NCI-H128 (cell line): ENCODE results near the gene IREB2.
"Not testable (repeated sequence)": the region's sequence is repeated elsewhere in the genome, so short reads cannot be mapped to it uniquely, and the experiment has no call there.

ENCODE experiments used
- DNase-seq: peaks from one replicate; lab custom pipeline; 2025; ENCODE audit not compliant: unreplicated experiment; lab: John Stamatoyannopoulos, UW

The IREB2 gene

GRCh38 chr15:78437762-78438618 lies at the start of gene IREB2:
Gene IREB2 (plus strand): TSS chr15:78438216. CDS start chr15:78438338, 122 bp downstream.
- DNase-seq: peak; percentile 95

GRCh38 chr15:78388865-78389264 lies 49.2 kb upstream of the IREB2 start:
- no peak for DNase-seq

- no peak for DNase-seq
These were observed 48.7 kb upstream of the IREB2 start for GRCh38 chr15:78389322-78389721.

- DNase-seq: no peak
These were observed 48.3 kb upstream of the IREB2 start for GRCh38 chr15:78389738-78390137.

GRCh38 chr15:78390242-78390641 lies 47.8 kb upstream of the IREB2 start:
- DNase-seq: no peak

- DNase-seq: no peak
These were observed 47.2 kb upstream of the IREB2 start for GRCh38 chr15:78390826-78391225.

GRCh38 chr15:78391781-78392180 lies 46.2 kb upstream of the IREB2 start:
- no peak for DNase-seq

- DNase-seq: peak; percentile 11
These were observed 45.6 kb upstream of the IREB2 start for GRCh38 chr15:78392430-78392829.

GRCh38 chr15:78393137-78393536 lies 44.9 kb upstream of the IREB2 start:
- DNase-seq: no peak

GRCh38 chr15:78394026-78394425 lies 44.0 kb upstream of the IREB2 start:
- no peak for DNase-seq

GRCh38 chr15:78394981-78395616 lies 42.9 kb upstream of the IREB2 start:
- DNase-seq: no peak

- no peak for DNase-seq
These were observed 41.7 kb upstream of the IREB2 start for GRCh38 chr15:78396186-78396814.

- DNase-seq: no peak
These were observed 41.0 kb upstream of the IREB2 start for GRCh38 chr15:78396976-78397375.

- no peak for DNase-seq
These were observed 40.6 kb upstream of the IREB2 start for GRCh38 chr15:78397382-78397781.

GRCh38 chr15:78398076-78398825 lies 39.8 kb upstream of the IREB2 start:
- no peak for DNase-seq

GRCh38 chr15:78399091-78399490 lies 38.9 kb upstream of the IREB2 start:
- DNase-seq: no peak

- DNase-seq: no peak
These were observed 35.9 kb upstream of the IREB2 start for GRCh38 chr15:78402061-78402610.

- no peak for DNase-seq
These were observed 33.9 kb upstream of the IREB2 start for GRCh38 chr15:78404125-78404524.

GRCh38 chr15:78404796-78405195 lies 33.2 kb upstream of the IREB2 start:
- not testable (repeated sequence) for DNase-seq

GRCh38 chr15:78405336-78405924 lies 32.6 kb upstream of the IREB2 start:
- DNase-seq: no peak
